ENCODE measurements around the gene MACROD2.

DNA sequence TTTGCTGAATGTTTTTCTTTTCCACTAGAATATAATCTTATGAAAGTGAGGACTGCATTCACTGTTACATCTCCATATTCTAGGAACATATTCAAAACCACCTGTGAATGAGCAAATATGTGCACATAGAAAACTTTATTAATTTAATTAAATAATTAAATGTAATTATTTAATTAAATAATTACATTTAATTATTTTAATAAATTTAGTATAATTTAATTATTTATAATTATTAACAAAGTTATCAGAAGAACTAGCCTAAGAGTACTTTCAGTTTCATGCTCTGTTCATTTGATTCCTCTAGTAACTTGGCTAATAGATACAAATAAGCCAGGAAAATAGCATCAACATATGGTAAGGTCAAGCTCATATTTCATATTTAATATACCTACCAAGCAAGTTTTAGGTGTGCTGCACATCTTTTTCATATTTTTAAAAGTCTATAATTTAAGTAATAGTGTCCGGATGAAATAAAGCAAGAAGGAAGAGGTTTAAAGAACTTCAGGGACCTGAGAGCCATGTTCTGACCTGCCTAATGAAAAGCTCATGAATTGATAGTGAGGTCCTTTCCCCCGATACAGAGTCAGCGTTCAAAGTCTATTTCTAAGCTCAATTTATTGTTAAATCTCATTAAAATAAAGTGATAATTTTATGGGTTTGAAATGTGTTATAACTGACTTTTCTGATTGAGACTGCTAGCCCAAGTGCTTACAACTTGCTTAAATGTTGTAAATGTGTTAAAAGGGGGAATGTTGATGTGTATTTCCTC, 703.5 kb downstream of the MACROD2 start:
- TF ChIP-seq, protein P1, sequence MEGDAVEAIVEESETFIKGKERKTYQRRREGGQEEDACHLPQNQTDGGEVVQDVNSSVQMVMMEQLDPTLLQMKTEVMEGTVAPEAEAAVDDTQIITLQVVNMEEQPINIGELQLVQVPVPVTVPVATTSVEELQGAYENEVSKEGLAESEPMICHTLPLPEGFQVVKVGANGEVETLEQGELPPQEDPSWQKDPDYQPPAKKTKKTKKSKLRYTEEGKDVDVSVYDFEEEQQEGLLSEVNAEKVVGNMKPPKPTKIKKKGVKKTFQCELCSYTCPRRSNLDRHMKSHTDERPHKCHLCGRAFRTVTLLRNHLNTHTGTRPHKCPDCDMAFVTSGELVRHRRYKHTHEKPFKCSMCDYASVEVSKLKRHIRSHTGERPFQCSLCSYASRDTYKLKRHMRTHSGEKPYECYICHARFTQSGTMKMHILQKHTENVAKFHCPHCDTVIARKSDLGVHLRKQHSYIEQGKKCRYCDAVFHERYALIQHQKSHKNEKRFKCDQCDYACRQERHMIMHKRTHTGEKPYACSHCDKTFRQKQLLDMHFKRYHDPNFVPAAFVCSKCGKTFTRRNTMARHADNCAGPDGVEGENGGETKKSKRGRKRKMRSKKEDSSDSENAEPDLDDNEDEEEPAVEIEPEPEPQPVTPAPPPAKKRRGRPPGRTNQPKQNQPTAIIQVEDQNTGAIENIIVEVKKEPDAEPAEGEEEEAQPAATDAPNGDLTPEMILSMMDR (IDR thresholded peaks at IDR 0.05): no peak
- TF ChIP-seq EP300 (IDR thresholded peaks at IDR 0.05): no peak
